ENCODE data around the gene CDCA5. TPM values are rescaled to one million over a fixed set of nuclear protein-coding genes. Genes with fewer than 3 reads are reported as not detected.

Gene CDCA5
- total RNA-seq, 2 donors from 2014 or later = 2.3 to 17.8 TPM

DNA sequence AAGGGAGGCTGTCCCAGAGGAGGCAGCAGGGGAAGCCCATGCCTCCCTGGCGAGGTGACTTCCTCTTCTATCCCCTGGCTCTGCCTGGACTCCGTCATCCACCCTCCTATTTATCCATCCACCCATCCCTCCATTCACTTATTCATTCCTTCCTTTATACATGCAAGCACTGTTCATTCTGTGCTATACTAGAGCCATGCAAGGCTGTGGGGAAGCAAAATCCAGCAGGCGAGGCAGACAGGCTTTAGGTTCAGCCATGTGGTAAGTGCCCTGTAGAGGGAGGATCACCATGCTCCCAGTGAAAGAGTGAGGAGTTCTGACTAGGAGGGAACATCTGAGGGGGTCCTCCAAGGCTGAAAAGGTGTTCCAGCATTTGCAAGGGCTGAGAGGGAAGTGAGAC, 24.3 kb downstream of the CDCA5 start:
- intact Hi-C loops (cut with DNase I) = no loop called here
- Histone ChIP-seq H3K9me3 (no peaks in the 10 kb centered on the region), H3K27ac (no peak overlapping the region), H3K4me3 (no peak overlapping the region), H3K36me3 (no peaks in the 10 kb centered on the region), H3K4me1 (replicated peaks) (no peaks in the 10 kb centered on the region), H3K27me3 (replicated peaks; ENCODE audit: insufficient read depth) (no peaks in the 10 kb centered on the region)
- WGBS = 39% methylated on average over 3 of the region's 3 CpGs
- DNase-seq (ENCODE audit: low spot score) = no peak
- TF ChIP-seq, protein P1, sequence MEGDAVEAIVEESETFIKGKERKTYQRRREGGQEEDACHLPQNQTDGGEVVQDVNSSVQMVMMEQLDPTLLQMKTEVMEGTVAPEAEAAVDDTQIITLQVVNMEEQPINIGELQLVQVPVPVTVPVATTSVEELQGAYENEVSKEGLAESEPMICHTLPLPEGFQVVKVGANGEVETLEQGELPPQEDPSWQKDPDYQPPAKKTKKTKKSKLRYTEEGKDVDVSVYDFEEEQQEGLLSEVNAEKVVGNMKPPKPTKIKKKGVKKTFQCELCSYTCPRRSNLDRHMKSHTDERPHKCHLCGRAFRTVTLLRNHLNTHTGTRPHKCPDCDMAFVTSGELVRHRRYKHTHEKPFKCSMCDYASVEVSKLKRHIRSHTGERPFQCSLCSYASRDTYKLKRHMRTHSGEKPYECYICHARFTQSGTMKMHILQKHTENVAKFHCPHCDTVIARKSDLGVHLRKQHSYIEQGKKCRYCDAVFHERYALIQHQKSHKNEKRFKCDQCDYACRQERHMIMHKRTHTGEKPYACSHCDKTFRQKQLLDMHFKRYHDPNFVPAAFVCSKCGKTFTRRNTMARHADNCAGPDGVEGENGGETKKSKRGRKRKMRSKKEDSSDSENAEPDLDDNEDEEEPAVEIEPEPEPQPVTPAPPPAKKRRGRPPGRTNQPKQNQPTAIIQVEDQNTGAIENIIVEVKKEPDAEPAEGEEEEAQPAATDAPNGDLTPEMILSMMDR (IDR thresholded peaks at IDR 0.05) = no peak
- TF ChIP-seq POLR2A (IDR thresholded peaks at IDR 0.05) = no peak

- Histone ChIP-seq H3K36me3 (no peaks in the 10 kb centered on the region), H3K4me1 (replicated peaks) (no peaks in the 10 kb centered on the region), H3K9me3 (no peaks in the 10 kb centered on the region), H3K4me3 (no peak within 1 kb of the TSS), H3K27me3 (replicated peaks; ENCODE audit: insufficient read depth) (no peaks in the 10 kb centered on the region), H3K27ac (no peak within 1 kb of the TSS)
- TF ChIP-seq POLR2AphosphoS5 (IDR thresholded peaks at IDR 0.05) (no peak), POLR2A (IDR thresholded peaks at IDR 0.05) (no peak)
- TF ChIP-seq, protein P1 (IDR thresholded peaks at IDR 0.05) = no peak
- no peak for DNase-seq (ENCODE audit: low spot score)
- intact Hi-C loops (cut with DNase I) = no loop called here
- WGBS = 86% methylated on average over 7 of the region's 8 CpGs
Measured at GRCh38 chr11:65058419-65059054, 25.3 kb downstream of the CDCA5 start, which contains the start of gene NAALADL1. TSS of gene NAALADL1 (minus strand) at chr11:65058553. CDS start at chr11:65058521, 32 bp downstream.

GRCh38 chr11:65058012-65058411, 25.8 kb downstream of the CDCA5 start:
- no peaks in the 10 kb centered on the region for H3K36me3 ChIP-seq
- DNase-seq (ENCODE audit: low spot score) = no peak
- H3K4me1 ChIP-seq (replicated peaks) = no peaks in the 10 kb centered on the region
- no peaks in the 10 kb centered on the region for H3K9me3 ChIP-seq
- no peak overlapping the region for H3K27ac ChIP-seq
- TF ChIP-seq, protein P1 (IDR thresholded peaks at IDR 0.05) = no peak
- no peak for TF ChIP-seq POLR2A (IDR thresholded peaks at IDR 0.05)
- no peak for TF ChIP-seq POLR2AphosphoS5 (IDR thresholded peaks at IDR 0.05)
- H3K4me3 ChIP-seq = no peak overlapping the region
- 61% methylated on average over 12 of the region's 13 CpGs for WGBS
- H3K27me3 ChIP-seq (replicated peaks; ENCODE audit: insufficient read depth) = no peaks in the 10 kb centered on the region
- intact Hi-C loops (cut with DNase I) = no loop called here

DNA sequence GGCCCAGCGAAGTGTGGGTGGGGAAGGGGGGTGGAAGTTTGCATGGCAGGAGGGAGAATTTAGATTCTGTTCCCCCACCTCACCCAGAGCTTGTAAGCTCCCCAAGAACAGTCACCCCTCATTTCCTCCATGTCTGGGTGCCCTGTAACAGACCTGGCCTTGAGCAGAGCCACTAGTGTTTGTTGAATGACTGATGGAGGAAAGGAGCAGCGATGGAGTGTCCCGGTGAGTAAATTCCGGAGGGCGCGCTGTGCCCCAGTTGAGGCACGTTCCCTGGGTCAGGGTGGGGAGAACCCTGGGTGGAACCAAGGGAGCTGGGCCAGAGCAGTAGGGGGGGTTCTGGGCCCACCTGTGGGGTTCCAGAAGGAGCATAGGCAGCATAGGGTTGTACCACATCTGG, 26.3 kb downstream of the CDCA5 start:
- WGBS = 92% methylated on average over 7 of the region's 7 CpGs

More for the DNA sequence above, 26.3 kb downstream of the CDCA5 start:
- no peak for DNase-seq (ENCODE audit: low spot score)
- Histone ChIP-seq H3K27me3 (replicated peaks; ENCODE audit: insufficient read depth) (no peaks in the 10 kb centered on the region), H3K4me3 (no peak overlapping the region), H3K4me1 (replicated peaks) (no peaks in the 10 kb centered on the region), H3K36me3 (no peaks in the 10 kb centered on the region), H3K27ac (no peak overlapping the region), H3K9me3 (no peaks in the 10 kb centered on the region)
- intact Hi-C loops (cut with DNase I) = no loop called here
- no peak for TF ChIP-seq POLR2AphosphoS5 (IDR thresholded peaks at IDR 0.05)
- TF ChIP-seq, protein P1 (IDR thresholded peaks at IDR 0.05) = no peak
- TF ChIP-seq POLR2A (IDR thresholded peaks at IDR 0.05) = no peak
